ENCODE data around the gene SDK1. TPM values are rescaled to one million over a fixed set of nuclear protein-coding genes. Genes with fewer than 3 reads are reported as not detected.

The SDK1 gene
- total RNA-seq, 4 donors from 2014 or later = 1.2 to 1.8 (median 1.5) TPM

GRCh38 chr7:4222676-4223075 lies 921.6 kb downstream of the SDK1 start:
- TF ChIP-seq CTCF (IDR thresholded peaks at IDR 0.05 in 4 of 5, conservative IDR thresholded peaks at IDR 0.05 in 1 of 5) (no peak), POLR2A (IDR thresholded peaks at IDR 0.05) (no peak)
- ATAC-seq (no peak), DNase-seq (no peak)
- no peak overlapping the region for H3K27ac ChIP-seq
- H3K4me3 ChIP-seq = no peak overlapping the region
- H3K9me3 ChIP-seq = no peaks in the 10 kb centered on the region
- no peaks in the 10 kb centered on the region for H3K36me3 ChIP-seq
- peaks cover 0 to 2% (median 0%) of the 10 kb centered on the region in 3 donors for H3K27me3 ChIP-seq
- intact Hi-C loops (cut with DNase I; ENCODE audit: low total_unique reads) = no loop called here
- in situ Hi-C loops (cut with MboI; ENCODE audit: low sequenced_read_pairs in 4 of 4) = no loop called here
- no peaks in the 10 kb centered on the region for H3K4me1 ChIP-seq

GRCh38 chr7:4225361-4225771 lies 924.3 kb downstream of the SDK1 start:
- no peak for ATAC-seq
- Histone ChIP-seq H3K9me3 (no peaks in the 10 kb centered on the region), H3K4me3 (no peak overlapping the region), H3K27me3 (peaks cover 0 to 5% (median 0%) of the 10 kb centered on the region in 3 donors), H3K4me1 (no peaks in the 10 kb centered on the region), H3K36me3 (no peaks in the 10 kb centered on the region), H3K27ac (no peak overlapping the region)
- in situ Hi-C loops (cut with MboI; ENCODE audit: low sequenced_read_pairs in 4 of 4) = no loop called here
- no peak for TF ChIP-seq CTCF (IDR thresholded peaks at IDR 0.05 in 4 of 5, conservative IDR thresholded peaks at IDR 0.05 in 1 of 5)
- TF ChIP-seq POLR2A (IDR thresholded peaks at IDR 0.05) = no peak
- intact Hi-C loops (cut with DNase I; ENCODE audit: low total_unique reads) = no loop called here
- no peak for DNase-seq

GRCh38 chr7:4225881-4226523 lies 925.0 kb downstream of the SDK1 start:
- DNase-seq (no peak), ATAC-seq (no peak)
- H3K27me3 ChIP-seq = peaks cover 0 to 5% (median 0%) of the 10 kb centered on the region in 3 donors
- in situ Hi-C loops (cut with MboI; ENCODE audit: low sequenced_read_pairs in 4 of 4) (no loop called here), intact Hi-C loops (cut with DNase I; ENCODE audit: low total_unique reads) (no loop called here)
- H3K27ac ChIP-seq = no peak overlapping the region
- no peak for TF ChIP-seq POLR2A (IDR thresholded peaks at IDR 0.05)
- no peak for TF ChIP-seq CTCF (IDR thresholded peaks at IDR 0.05 in 4 of 5, conservative IDR thresholded peaks at IDR 0.05 in 1 of 5)
- H3K36me3 ChIP-seq = no peaks in the 10 kb centered on the region
- H3K4me3 ChIP-seq = no peak overlapping the region
- no peaks in the 10 kb centered on the region for H3K4me1 ChIP-seq
- no peaks in the 10 kb centered on the region for H3K9me3 ChIP-seq

- no peaks in the 10 kb centered on the region for H3K36me3 ChIP-seq
- no peak overlapping the region for H3K27ac ChIP-seq
- DNase-seq (no peak), ATAC-seq (no peak)
- in situ Hi-C loops (cut with MboI; ENCODE audit: low sequenced_read_pairs in 4 of 4) = no loop called here
- peaks cover 0 to 5% (median 0%) of the 10 kb centered on the region in 3 donors for H3K27me3 ChIP-seq
- no peak overlapping the region for H3K4me3 ChIP-seq
- H3K9me3 ChIP-seq = no peaks in the 10 kb centered on the region
- intact Hi-C loops (cut with DNase I; ENCODE audit: low total_unique reads) = no loop called here
- TF ChIP-seq POLR2A (IDR thresholded peaks at IDR 0.05) (no peak), CTCF (IDR thresholded peaks at IDR 0.05 in 4 of 5, conservative IDR thresholded peaks at IDR 0.05 in 1 of 5) (no peak)
- H3K4me1 ChIP-seq = no peaks in the 10 kb centered on the region
Observed at GRCh38 chr7:4226524-4226882, 925.5 kb downstream of the SDK1 start.
